Type B pancreatic cell (in vitro differentiated cells): ENCODE results near the gene NLRP1. TPM values are rescaled to one million over a fixed set of nuclear protein-coding genes. Genes with fewer than 3 reads are reported as not detected.

Source experiments
- DNase-seq: peaks from one replicate; pipeline ENCODE4 v3.0.0; 2021; ENCODE audit warnings: mixed read lengths; ENCODE audit not compliant: unreplicated experiment; ENCODE audit errors: extremely low spot score
- H3K27ac Mint-ChIP-seq: 2 replicates; pipeline ENCODE4 v1.8.0; 2021; ENCODE audit warnings: mild to moderate bottlenecking, mixed read lengths
- H3K27me3 Mint-ChIP-seq: 2 replicates; pipeline ENCODE4 v1.8.0; 2021; ENCODE audit warnings: mixed read lengths
- H3K36me3 Mint-ChIP-seq: 2 replicates; pipeline ENCODE4 v1.8.0; 2021; ENCODE audit warnings: mixed read lengths
- H3K4me1 Mint-ChIP-seq: one replicate; pipeline ENCODE4 v1.8.0; 2021; ENCODE audit warnings: mixed read lengths; ENCODE audit not compliant: unreplicated experiment
- H3K4me3 Mint-ChIP-seq: 2 replicates; pipeline ENCODE4 v1.8.0; 2021; ENCODE audit warnings: mild to moderate bottlenecking, mixed read lengths
- H3K9me3 Mint-ChIP-seq: 2 replicates; pipeline ENCODE4 v1.8.0; 2021; ENCODE audit warnings: mixed read lengths
- total RNA-seq: library from RNA; stranded (reverse); gene quantifications from 2 replicates; pipeline ENCODE4 v1.2.1, GENCODE V29; 2021; ENCODE audit warnings: low replicate concordance
- TF ChIP-seq, protein P1 (sequence below): fragments of 200-600 bp; sonication (generic); conservative IDR thresholded peaks from 2 replicates; pipeline ENCODE4 v1.5.0; 2021; ENCODE audit warnings: antibody characterized with exemption, mild to moderate bottlenecking

NLRP1 gene
- total RNA-seq, 1 donor from 2014 or later: 111 TPM

DNA sequence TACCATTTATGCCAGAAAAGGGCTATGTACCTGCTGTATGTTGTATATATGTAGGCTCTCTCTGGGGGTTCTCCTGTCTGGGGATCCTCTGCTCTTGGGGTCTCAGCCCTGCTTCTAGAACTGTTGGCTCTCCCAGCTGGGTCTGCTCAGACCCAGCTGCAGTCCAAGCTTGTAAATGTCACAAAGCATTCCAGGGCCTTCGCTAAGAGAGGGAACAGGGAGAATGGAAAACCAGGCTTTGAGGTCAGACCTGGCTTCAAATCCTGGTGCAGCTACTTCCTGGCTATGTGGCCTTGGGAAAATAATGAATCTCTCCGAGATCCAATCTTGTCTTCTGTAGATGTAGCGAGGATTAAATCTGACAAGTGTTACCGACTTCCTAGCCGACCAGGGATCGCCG lies 44.0 kb downstream of the NLRP1 start:
- Mint-ChIP-seq H3K27me3 (peaks cover 23% of the 10 kb centered on the region), H3K4me1 (no peaks in the 10 kb centered on the region), H3K4me3 (no peak overlapping the region), H3K27ac (no peak overlapping the region), H3K36me3 (no peaks in the 10 kb centered on the region), H3K9me3 (no peaks in the 10 kb centered on the region)
- no peak for DNase-seq
- TF ChIP-seq, protein P1, sequence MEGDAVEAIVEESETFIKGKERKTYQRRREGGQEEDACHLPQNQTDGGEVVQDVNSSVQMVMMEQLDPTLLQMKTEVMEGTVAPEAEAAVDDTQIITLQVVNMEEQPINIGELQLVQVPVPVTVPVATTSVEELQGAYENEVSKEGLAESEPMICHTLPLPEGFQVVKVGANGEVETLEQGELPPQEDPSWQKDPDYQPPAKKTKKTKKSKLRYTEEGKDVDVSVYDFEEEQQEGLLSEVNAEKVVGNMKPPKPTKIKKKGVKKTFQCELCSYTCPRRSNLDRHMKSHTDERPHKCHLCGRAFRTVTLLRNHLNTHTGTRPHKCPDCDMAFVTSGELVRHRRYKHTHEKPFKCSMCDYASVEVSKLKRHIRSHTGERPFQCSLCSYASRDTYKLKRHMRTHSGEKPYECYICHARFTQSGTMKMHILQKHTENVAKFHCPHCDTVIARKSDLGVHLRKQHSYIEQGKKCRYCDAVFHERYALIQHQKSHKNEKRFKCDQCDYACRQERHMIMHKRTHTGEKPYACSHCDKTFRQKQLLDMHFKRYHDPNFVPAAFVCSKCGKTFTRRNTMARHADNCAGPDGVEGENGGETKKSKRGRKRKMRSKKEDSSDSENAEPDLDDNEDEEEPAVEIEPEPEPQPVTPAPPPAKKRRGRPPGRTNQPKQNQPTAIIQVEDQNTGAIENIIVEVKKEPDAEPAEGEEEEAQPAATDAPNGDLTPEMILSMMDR: no peak

DNA sequence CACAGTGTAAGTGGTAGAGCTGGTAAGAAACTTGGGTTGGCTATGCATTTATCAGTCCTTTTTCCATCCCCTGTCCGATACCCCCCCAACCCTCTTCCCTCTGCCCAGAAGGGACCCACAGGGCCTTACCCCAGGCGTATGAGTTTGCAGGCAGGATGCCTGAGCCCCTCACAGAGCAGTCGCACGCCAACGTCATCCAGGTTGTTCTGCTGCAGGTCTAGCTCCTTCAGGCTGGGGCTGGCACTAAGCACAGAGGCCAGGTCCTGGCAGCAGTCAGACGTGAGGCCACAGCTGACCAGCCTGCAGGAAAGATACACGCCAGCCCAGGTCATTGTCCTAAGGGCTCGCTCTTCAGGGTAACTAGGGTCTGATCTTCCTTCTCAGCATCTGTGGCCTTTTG lies 45.0 kb downstream of the NLRP1 start:
- Mint-ChIP-seq H3K27me3 (peaks cover 21% of the 10 kb centered on the region), H3K27ac (no peak overlapping the region), H3K9me3 (no peaks in the 10 kb centered on the region), H3K36me3 (no peaks in the 10 kb centered on the region), H3K4me3 (no peak overlapping the region), H3K4me1 (no peaks in the 10 kb centered on the region)
- no peak for DNase-seq
- TF ChIP-seq, protein P1: no peak

DNA sequence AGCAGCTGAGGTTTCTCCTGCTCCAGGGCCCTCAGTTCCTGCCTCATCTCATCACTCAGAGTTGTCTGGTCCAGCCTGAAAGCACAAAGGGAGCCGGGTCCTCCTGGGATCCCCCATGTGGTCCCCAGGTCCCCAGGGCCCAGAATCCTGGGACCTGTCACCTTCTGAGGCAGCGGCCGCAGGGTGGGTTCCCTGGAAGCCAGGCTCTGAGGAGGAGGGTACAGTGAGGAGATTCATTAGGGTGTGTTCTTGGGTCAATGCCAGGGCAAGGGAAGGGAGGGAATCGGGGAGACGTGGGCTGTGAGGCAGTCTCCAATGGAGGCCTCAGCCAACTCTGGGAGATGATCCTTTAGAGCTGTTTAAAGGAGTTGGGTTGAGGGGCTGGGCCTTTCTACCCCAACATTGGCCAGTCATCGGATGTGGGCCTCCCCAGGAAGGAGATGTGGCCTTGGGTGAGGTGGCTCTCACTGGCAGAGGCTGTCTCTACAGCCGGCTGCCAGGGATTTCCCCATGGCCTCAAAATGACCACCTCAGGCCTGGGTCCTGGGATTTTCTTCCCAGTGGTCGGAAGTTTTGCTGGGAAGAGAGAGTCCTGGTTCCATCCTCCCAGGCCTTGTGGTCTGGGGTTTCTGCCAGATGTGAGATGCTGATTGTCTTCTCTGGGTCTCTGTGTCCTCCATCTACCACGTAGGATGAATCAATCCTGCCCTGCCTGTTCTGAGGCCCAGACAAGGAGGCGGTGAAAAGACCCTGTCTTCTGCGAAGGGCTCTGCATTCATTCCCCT lies 47.3 kb downstream of the NLRP1 start:
- TF ChIP-seq, protein P1: no peak
- Mint-ChIP-seq H3K36me3 (no peaks in the 10 kb centered on the region), H3K4me1 (no peaks in the 10 kb centered on the region), H3K27me3 (peaks cover 10% of the 10 kb centered on the region), H3K9me3 (no peaks in the 10 kb centered on the region), H3K27ac (peak overlapping the region; percentile 29), H3K4me3 (no peak overlapping the region)
- DNase-seq: no peak

DNA sequence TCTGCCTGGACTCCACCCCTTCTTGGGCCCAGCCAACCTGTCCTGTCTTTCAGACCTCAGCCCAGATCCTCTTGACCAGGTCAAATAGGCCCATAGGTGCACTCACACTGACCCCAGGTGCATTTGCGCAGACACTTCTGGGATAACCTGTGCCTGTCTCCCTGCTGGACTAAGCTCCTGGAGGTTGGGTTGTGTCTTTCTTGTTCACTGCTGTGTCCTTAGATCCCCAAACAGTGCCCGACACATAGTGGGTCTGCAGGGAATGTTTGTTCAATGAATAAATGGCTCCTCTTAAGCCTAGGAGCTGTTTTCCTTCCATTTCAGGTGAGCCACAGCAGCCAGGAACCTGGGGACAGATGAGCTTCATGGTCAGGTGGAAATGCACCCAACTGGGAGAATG lies 48.9 kb downstream of the NLRP1 start:
- DNase-seq: no peak
- TF ChIP-seq, protein P1: no peak
- H3K4me3 Mint-ChIP-seq: no peak overlapping the region
- no peaks in the 10 kb centered on the region for H3K36me3 Mint-ChIP-seq
- H3K27ac Mint-ChIP-seq: no peak overlapping the region
- H3K27me3 Mint-ChIP-seq: peaks cover 3% of the 10 kb centered on the region
- no peaks in the 10 kb centered on the region for H3K9me3 Mint-ChIP-seq
- no peaks in the 10 kb centered on the region for H3K4me1 Mint-ChIP-seq

DNA sequence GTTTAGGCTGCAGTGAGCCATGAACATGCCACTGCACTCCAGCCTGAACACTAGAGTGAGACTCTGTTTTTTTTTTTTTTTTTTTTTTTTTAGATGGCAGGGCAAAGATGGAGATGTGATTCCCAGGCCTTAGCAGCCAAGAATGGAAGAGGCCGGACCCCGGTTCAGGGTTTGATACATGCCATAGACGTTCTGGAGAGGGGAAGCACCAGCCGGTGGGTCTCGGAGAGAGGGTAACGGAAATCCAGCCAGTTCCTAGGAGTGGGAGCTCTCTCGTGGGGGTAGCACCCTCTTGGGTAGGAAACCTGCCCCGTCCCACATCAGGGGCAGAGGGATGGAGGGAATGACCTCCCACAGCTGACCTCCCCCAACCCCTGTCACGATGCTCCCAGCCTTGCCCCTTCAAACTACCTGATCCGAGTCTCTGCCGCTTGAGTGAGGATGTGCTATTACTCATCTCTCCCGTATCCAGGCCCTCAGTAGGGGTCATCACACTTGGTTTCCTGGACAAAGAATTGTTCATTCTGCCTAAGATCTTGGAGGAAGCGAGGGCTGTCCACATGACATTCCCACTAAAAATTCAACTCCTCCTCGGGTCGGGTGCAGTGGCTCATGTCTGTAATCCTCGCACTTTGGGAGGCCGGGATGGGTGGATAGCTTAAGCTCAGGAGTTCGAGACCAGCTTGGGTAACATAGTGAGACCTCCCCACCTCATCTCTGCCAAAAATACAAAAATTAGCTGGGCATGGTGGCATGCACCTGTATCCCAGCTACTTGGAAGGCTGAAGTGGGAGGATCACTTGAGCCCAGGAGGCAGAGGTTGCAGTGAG lies 50.6 kb downstream of the NLRP1 start:
- H3K27me3 Mint-ChIP-seq: no peaks in the 10 kb centered on the region
- H3K4me1 Mint-ChIP-seq: no peaks in the 10 kb centered on the region
- no peaks in the 10 kb centered on the region for H3K9me3 Mint-ChIP-seq
- H3K36me3 Mint-ChIP-seq: no peaks in the 10 kb centered on the region
- no peak overlapping the region for H3K4me3 Mint-ChIP-seq
- no peak overlapping the region for H3K27ac Mint-ChIP-seq
- TF ChIP-seq, protein P1: no peak
- no peak for DNase-seq
